ENCODE results near the gene MLF2.
"Not testable (repeated sequence)": the region's sequence is repeated elsewhere in the genome, so short reads cannot be mapped to it uniquely, and the experiment has no call there.

GRCh38 chr12:6743300-6743699 is 9.6 kb downstream of the MLF2 start:
- TF ChIP-seq CTCF (conservative IDR thresholded peaks at IDR 0.05); ZFX (IDR thresholded peaks at IDR 0.05): not testable (repeated sequence)
